ENCODE results near the gene ZFAND2B. TPM values are rescaled to one million over a fixed set of nuclear protein-coding genes. Genes with fewer than 3 reads are reported as not detected.

Gene ZFAND2B
- total and polyA plus RNA-seq, 9 donors: 18.8 to 31.9 (median 22.9) TPM

DNA sequence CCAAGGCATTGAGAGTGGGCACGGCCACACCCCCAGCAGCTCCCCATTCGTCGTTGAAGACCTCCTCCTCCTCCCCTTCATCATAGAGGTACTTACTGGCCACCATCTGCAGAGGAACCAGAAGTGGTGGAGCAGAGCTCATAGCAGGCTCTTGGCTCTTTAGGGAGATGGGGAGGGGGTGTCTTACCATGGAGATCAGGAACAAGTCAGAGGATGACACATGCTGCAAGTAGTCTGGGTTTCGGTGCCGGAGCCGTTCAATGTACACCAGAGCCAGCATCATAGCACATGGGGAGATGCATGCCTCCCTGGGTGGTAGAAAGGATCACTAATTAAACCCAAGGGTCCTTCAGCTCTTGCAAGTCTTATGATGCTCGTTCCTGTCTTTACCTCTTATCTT lies 31.8 kb upstream of the ZFAND2B start:
- Histone ChIP-seq H3K4me3 (ENCODE audit: low read length) (no peak overlapping the region), H3K9me3 (replicated peaks; ENCODE audit: control insufficient read depth, low read depth, low read length) (no peaks in the 10 kb centered on the region), H3K4me1 (ENCODE audit: control insufficient read depth, insufficient read depth, low read length) (peaks cover 21% of the 10 kb centered on the region), H3K36me3 (ENCODE audit: control insufficient read depth, insufficient read depth, low read length) (peaks cover 44% of the 10 kb centered on the region), H3K27ac (ENCODE audit: low read length) (no peak overlapping the region), H3K27me3 (ENCODE audit: control insufficient read depth, insufficient read depth, low read length) (no peaks in the 10 kb centered on the region)
- no peak for DNase-seq
- no CpG with 5 or more reads among the region's 7 CpGs for WGBS (ENCODE audit: insufficient coverage)

DNA sequence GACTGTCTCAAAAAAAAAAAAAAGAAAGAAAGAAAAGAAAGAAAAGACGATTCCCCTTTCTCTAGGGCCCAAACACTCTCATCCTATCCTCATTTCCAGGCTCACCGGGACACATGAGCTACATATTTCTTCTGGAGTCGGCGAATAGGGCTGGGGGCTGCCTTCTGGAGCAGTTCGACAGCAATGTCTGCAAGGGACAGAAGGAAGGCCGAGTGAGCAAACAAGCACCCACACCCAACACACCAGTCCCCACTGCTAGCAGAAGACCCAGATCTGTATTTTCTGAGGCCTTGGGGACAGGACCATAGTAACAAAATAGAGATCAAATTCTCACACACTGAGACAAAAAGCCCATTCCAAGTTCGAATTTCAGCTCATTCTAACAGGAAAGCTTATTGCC lies 31.1 kb upstream of the ZFAND2B start:
- no peak overlapping the region for H3K4me3 ChIP-seq (ENCODE audit: low read length)
- H3K4me1 ChIP-seq (ENCODE audit: control insufficient read depth, insufficient read depth, low read length): peaks cover 21% of the 10 kb centered on the region
- 83% methylated on average over 4 of the region's 7 CpGs for WGBS (ENCODE audit: insufficient coverage)
- H3K27me3 ChIP-seq (ENCODE audit: control insufficient read depth, insufficient read depth, low read length): no peaks in the 10 kb centered on the region
- peaks cover 51% of the 10 kb centered on the region for H3K36me3 ChIP-seq (ENCODE audit: control insufficient read depth, insufficient read depth, low read length)
- no peak overlapping the region for H3K27ac ChIP-seq (ENCODE audit: low read length)
- DNase-seq: no peak
- H3K9me3 ChIP-seq (replicated peaks; ENCODE audit: control insufficient read depth, low read depth, low read length): no peaks in the 10 kb centered on the region

DNA sequence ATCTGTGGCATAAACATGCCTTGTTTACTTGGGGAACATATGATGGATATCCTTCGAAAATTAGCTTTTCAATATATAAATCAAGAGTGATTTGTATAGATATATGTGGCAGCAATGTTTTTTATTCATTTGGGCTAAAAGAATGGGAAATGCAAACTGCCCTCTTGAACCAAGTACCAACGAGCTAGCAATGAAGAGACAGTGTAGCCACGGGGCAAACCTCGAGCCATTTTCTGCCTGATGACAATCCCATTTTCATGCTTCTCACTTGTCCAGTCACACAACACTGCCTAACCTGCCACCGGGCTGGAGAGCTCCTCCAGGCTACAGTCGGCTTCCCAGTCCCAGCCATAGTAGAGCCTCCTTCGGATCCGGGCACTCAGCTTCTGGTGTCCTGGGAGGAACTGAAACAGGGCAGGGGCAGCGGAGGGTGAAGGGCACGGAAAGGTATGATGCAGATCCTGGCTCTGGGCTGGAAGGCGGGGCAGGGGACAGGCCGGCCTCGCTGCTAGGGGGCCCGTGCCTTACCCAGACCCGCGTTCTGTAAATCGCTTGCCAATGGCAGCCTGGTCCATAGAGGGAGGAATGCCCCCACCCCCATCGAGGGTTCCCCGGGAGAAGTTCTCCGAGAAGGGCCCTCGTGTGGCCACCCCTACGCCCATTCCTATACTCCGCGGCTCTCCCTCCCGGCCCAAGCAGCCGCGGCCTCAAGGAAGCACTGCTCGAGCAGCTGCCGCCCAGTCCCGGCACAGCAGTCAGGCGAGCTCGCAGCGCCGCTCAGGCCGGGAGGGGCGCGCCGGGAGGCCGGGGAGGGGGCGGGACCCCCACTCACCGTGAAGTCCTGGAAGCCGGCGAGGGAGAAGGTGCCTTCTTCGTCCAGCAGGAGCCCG lies 30.4 kb upstream of the ZFAND2B start:
- DNase-seq: peak; percentile 64
- Histone ChIP-seq H3K4me3 (ENCODE audit: low read length) (peak overlapping the region; percentile 80), H3K27ac (ENCODE audit: low read length) (peak overlapping the region; percentile 99), H3K9me3 (replicated peaks; ENCODE audit: control insufficient read depth, low read depth, low read length) (no peaks in the 10 kb centered on the region), H3K4me1 (ENCODE audit: control insufficient read depth, insufficient read depth, low read length) (peaks cover 21% of the 10 kb centered on the region), H3K36me3 (ENCODE audit: control insufficient read depth, insufficient read depth, low read length) (peaks cover 58% of the 10 kb centered on the region), H3K27me3 (ENCODE audit: control insufficient read depth, insufficient read depth, low read length) (no peaks in the 10 kb centered on the region)
- whole genome bisulfite sequencing (ENCODE audit: insufficient coverage): 2% methylated on average over 33 of the region's 45 CpGs

DNA sequence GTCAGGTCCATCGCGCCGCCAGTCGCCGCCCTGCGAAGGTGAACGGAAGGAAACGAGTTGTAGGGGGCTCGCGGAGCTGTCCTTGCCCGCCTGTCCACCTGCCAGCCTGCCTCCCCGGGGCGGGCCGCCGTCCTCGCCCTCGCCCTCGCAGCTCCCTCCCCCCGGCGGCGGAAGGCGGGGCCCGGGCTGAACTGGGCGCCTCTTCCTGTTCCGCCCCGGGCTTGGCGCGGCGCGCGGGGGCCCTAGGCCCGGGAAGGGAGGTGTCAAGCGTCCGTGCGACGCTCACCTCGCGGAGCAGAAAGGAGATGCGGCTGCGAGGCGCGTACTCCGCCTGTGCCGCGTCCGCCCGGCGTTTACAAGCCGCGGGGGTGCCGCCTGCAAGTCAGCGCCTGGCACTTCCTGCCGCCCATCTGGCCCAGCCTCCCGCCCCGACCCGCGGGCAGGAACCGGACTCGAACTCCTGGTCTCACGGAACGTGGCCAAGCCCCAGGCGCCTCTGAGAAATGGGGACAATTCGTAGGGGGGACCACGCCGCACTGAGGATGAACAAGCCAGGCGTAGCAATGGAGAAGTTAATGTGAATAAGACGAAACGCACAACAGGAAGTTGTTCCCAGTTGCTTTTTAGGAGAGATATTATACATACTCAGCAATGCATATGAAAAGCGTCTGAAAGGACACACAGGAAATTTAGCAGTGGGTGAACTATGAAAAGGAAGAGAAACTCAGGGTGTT lies 29.6 kb upstream of the ZFAND2B start, which contains the start of gene CNPPD1:
Gene CNPPD1 (minus strand): TSS at position 108 of the 734 bp plus-strand sequence. CDS start 97 bp downstream, at position 11.
- H3K4me1 ChIP-seq (ENCODE audit: control insufficient read depth, insufficient read depth, low read length): peaks cover 18% of the 10 kb centered on the region
- peak within 1 kb of the TSS; percentile 99 for H3K27ac ChIP-seq (ENCODE audit: low read length)
- H3K36me3 ChIP-seq (ENCODE audit: control insufficient read depth, insufficient read depth, low read length): peaks cover 58% of the 10 kb centered on the region
- peak within 1 kb of the TSS; percentile 80 for H3K4me3 ChIP-seq (ENCODE audit: low read length)
- H3K9me3 ChIP-seq (replicated peaks; ENCODE audit: control insufficient read depth, low read depth, low read length): no peaks in the 10 kb centered on the region
- WGBS (ENCODE audit: insufficient coverage): 0% methylated on average over 59 of the region's 69 CpGs
- peak; percentile 94 for DNase-seq
- H3K27me3 ChIP-seq (ENCODE audit: control insufficient read depth, insufficient read depth, low read length): no peaks in the 10 kb centered on the region

DNA sequence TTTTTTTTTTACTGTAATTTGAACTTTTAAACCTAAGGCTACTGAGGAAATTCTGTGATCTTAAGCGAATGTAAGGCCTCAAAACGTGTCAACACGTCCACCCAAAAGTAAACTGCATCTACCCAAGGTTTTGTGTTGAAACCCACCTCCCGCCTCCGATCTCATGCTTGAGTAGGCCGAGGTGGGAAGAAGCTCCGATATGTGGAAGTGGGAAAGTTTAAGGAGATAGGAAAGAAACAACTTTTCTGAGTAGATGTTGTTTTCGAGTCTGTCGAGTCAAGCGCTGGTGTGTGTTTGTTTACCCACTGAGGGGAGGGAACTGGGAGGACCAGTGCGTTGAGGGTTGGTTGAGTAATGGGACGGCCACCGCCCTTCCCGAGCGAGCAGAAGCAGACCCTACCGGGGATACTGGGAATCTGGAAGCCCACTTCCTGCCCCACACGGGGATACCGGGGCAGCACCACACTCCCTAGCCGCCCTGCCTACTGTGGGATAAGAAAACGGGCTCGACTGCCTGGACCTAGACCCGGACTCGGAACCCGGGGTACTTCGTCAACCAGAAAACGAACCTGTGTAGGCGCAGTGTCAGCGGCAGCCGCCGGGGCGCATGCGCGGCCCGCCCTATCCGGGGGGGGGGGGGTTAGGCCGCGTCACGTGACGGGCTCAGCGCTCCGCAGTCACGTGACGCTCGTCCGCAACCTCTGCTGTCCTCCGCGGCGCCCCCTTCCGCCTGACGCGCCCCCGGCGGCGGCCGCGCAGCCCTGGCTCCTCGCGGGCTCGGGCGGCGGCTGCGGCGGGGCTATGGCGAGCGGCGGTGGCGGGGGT lies 28.8 kb upstream of the ZFAND2B start, which contains the start of gene RETREG2:
Gene RETREG2 (plus strand): TSS at position 724 of the 825 bp plus-strand sequence. CDS start 78 bp downstream, at position 802.
- Histone ChIP-seq H3K27me3 (ENCODE audit: control insufficient read depth, insufficient read depth, low read length) (no peaks in the 10 kb centered on the region), H3K36me3 (ENCODE audit: control insufficient read depth, insufficient read depth, low read length) (peaks cover 58% of the 10 kb centered on the region), H3K27ac (ENCODE audit: low read length) (peak within 1 kb of the TSS; percentile 99), H3K9me3 (replicated peaks; ENCODE audit: control insufficient read depth, low read depth, low read length) (no peaks in the 10 kb centered on the region), H3K4me3 (ENCODE audit: low read length) (peak within 1 kb of the TSS; percentile 80), H3K4me1 (ENCODE audit: control insufficient read depth, insufficient read depth, low read length) (peaks cover 18% of the 10 kb centered on the region)
- under 1% methylated on average over 58 of the region's 67 CpGs for WGBS (ENCODE audit: insufficient coverage)
- peak; percentile 95 for DNase-seq

DNA sequence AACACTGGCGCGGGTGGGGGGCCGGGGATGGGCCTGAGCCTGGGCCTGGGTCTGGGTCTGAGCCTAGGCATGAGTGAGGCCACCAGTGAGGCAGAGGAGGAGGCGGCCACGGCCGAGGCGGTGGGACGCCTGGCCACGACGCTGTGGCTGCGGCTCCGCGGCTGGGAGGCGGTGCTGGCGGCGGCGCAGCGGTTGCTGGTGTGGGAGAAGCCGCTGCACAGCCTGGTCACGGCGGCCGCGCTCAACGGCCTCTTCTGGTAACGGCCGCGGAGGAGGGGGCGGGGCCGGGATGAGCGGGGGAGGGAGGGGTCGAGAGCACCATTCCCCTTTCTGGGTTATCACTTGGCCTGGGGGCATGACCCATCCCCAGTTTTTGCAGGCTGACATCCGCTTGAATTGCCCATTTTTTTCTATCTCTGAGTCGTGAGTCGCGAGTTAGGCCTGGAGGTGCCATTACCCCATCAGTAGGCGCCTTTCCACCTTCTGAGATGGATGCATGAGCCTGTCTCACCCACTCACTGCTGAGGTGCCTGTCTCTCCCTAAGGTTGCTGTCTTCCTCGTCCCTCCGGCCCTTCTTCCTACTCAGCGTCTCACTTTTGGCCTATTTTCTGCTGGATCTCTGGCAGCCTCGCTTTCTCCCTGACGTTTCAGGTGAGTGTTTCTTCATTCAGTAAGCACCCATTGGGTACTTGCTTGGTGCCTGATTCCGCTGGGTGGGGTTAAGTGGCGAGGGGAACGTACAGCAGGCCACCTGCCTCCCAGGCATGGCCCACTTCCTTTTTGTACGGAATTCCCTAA lies 28.0 kb upstream of the ZFAND2B start:
- Histone ChIP-seq H3K27me3 (ENCODE audit: control insufficient read depth, insufficient read depth, low read length) (no peaks in the 10 kb centered on the region), H3K36me3 (ENCODE audit: control insufficient read depth, insufficient read depth, low read length) (peaks cover 58% of the 10 kb centered on the region), H3K27ac (ENCODE audit: low read length) (peak overlapping the region; percentile 47), H3K9me3 (replicated peaks; ENCODE audit: control insufficient read depth, low read depth, low read length) (no peaks in the 10 kb centered on the region), H3K4me1 (ENCODE audit: control insufficient read depth, insufficient read depth, low read length) (peaks cover 18% of the 10 kb centered on the region), H3K4me3 (ENCODE audit: low read length) (peak overlapping the region; percentile 57)
- peak; percentile 57 for DNase-seq
- under 1% methylated on average over 32 of the region's 45 CpGs for WGBS (ENCODE audit: insufficient coverage)

DNA sequence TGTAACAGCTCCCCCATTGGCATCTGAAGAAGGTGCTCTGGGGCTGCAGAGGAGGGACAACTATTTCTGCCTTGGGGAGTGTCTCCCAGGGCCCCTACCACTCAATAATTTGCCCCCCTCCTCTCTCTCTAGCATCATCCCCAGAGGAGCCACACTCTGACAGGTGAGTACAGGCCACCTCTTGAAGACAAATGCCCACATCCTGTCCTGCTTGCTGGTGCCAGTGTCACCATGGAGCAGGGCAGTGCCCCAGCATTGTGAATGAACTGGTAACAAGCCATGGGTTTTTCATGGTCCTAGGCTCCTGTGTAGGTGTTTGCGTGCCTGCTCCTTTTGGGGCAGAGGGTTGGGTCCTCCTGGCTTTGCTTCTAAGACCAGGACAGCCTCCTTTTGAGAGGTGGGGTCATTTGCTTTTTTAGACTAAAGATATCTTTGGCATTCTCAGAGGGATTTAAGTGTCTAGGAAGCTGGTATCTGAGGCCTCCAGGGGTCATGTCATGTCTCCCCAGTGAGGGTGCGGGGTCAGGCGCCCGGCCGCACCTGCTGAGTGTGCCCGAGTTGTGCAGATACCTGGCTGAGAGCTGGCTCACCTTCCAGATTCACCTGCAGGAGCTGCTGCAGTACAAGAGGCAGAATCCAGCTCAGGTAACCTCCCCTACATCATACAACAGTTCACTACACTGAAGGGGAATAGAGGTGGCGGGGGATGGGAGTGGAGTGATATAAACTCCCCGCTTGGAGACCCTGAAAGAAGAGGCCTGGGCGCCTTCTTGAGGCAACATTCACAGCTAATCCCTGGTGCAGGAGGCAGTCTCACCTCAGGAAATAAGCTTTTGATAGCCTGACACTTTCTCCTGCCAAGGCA lies 26.7 kb upstream of the ZFAND2B start:
- Histone ChIP-seq H3K36me3 (ENCODE audit: control insufficient read depth, insufficient read depth, low read length) (peaks cover 51% of the 10 kb centered on the region), H3K27ac (ENCODE audit: low read length) (no peak overlapping the region), H3K4me3 (ENCODE audit: low read length) (no peak overlapping the region), H3K4me1 (ENCODE audit: control insufficient read depth, insufficient read depth, low read length) (peaks cover 18% of the 10 kb centered on the region), H3K9me3 (replicated peaks; ENCODE audit: control insufficient read depth, low read depth, low read length) (no peaks in the 10 kb centered on the region), H3K27me3 (ENCODE audit: control insufficient read depth, insufficient read depth, low read length) (no peaks in the 10 kb centered on the region)
- WGBS (ENCODE audit: insufficient coverage): 100% methylated on average over 6 of the region's 9 CpGs
- no peak for DNase-seq

DNA sequence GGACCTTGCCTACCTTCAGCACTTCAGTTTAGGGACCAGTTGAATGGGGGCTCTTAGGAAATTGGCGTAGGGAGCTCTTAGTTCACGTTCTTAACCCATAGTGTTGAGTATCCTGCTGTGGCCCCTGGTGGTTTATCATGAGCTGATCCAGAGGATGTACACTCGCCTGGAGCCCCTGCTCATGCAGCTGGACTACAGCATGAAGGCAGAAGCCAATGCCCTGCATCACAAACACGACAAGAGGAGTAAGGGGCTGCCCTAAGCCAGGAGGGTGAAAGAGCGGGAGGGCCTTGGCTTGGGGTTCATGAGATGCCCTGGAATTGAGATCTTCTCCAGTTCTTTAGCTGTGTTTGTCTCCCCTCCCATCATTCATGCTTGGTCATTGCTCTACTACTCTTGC lies 25.6 kb upstream of the ZFAND2B start:
- Histone ChIP-seq H3K9me3 (replicated peaks; ENCODE audit: control insufficient read depth, low read depth, low read length) (no peaks in the 10 kb centered on the region), H3K27me3 (ENCODE audit: control insufficient read depth, insufficient read depth, low read length) (no peaks in the 10 kb centered on the region), H3K4me1 (ENCODE audit: control insufficient read depth, insufficient read depth, low read length) (peaks cover 13% of the 10 kb centered on the region), H3K36me3 (ENCODE audit: control insufficient read depth, insufficient read depth, low read length) (peaks cover 49% of the 10 kb centered on the region), H3K4me3 (ENCODE audit: low read length) (no peak overlapping the region), H3K27ac (ENCODE audit: low read length) (no peak overlapping the region)
- WGBS (ENCODE audit: insufficient coverage): 94% methylated on average over 5 of the region's 5 CpGs
- DNase-seq: no peak

Data from muscle of leg (tissue), 11 donors.